Fibroblast of villous mesenchyme (primary cell): ENCODE results near the gene SORCS2. TPM values are rescaled to one million over a fixed set of nuclear protein-coding genes. Genes with fewer than 3 reads are reported as not detected.

Experiments
- DNase-seq: peaks from one replicate; pipeline ENCODE4 v3.0.0-alpha.2; 2010; ENCODE audit warnings: low read depth
- H3K4me3 ChIP-seq: 2 replicates; pipeline ENCODE4 v1.5.1; 2011; ENCODE audit warnings: low read depth, mild to moderate bottlenecking, low read length
- total RNA-seq: library from RNA; depleted of rRNA; stranded (reverse); fragments of >200 nt; gene quantifications from 2 replicates; pipeline ENCODE4 v1.2.3, GENCODE V29; 2012
- TF ChIP-seq, protein P1 (sequence below): IDR thresholded peaks from 2 replicates; pipeline ENCODE4 v1.5.1; 2012; ENCODE audit warnings: low read depth, mild to moderate bottlenecking, low read length; ENCODE audit not compliant: insufficient read depth

The SORCS2 gene
- total RNA-seq, 1 donor: under 0.01 TPM

DNA sequence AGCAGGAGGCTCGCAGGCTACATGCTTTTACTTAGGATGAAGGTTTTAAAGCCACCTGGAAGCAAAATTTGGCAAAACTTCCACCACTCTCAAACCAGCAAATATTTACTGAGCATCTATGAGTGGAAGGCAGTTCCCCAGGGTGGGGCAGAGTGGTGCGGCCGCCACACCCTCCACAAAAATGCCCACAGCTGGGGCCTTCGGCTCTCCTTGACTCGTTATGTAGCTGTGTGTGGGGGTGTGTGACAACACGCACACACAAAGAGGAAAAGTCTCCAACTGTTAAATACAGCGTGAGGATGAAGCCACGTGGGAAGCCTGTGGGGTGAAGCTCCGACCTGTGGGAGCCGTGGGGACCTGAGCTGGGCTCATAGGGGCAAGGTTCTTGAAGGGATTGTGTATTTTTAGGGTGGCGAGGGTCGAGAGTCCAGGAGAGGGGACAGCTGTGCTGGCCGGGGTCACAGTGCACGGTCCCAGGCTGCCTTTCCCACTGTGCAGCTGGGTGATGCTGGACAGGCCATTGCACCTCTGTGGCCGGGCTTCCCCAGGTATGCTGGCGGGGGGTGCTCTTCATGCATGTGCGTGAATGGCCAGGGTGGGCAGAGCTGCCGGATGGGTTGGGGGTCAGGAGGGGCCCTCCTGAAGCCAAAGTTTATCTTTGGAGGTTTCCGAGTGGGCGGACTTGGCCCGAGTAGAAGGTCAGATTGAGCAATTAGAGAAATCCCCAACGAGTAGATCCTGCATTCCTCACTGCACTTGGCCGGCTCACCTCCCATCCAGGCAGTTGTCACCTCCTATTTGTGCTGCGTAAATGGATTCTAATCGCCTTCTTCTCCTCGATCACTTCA is 25.4 kb downstream of the SORCS2 start:
- no peak overlapping the region for H3K4me3 ChIP-seq
- DNase-seq: no peak
- TF ChIP-seq, protein P1, sequence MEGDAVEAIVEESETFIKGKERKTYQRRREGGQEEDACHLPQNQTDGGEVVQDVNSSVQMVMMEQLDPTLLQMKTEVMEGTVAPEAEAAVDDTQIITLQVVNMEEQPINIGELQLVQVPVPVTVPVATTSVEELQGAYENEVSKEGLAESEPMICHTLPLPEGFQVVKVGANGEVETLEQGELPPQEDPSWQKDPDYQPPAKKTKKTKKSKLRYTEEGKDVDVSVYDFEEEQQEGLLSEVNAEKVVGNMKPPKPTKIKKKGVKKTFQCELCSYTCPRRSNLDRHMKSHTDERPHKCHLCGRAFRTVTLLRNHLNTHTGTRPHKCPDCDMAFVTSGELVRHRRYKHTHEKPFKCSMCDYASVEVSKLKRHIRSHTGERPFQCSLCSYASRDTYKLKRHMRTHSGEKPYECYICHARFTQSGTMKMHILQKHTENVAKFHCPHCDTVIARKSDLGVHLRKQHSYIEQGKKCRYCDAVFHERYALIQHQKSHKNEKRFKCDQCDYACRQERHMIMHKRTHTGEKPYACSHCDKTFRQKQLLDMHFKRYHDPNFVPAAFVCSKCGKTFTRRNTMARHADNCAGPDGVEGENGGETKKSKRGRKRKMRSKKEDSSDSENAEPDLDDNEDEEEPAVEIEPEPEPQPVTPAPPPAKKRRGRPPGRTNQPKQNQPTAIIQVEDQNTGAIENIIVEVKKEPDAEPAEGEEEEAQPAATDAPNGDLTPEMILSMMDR: no peak

DNA sequence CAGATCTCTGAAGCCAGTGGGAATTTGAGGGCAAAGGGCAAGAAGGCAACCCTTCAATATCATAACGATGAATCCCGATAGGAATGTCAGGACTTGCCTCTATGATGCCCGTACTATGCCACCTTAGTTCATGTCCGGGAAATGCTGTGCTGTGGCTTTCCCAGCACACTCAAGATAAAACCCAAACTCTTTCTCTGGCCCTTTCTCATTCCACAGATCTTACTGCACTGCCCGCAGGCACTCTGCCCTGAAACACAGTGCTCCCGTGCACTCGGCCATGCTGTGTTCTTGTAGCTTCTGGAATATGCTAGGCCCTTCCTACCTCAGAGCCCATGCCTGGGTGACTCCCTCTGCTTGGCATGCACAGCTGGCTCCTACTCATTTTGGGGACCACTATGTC is 26.3 kb downstream of the SORCS2 start:
- H3K4me3 ChIP-seq: no peak overlapping the region
- TF ChIP-seq, protein P1: no peak
- DNase-seq: no peak

DNA sequence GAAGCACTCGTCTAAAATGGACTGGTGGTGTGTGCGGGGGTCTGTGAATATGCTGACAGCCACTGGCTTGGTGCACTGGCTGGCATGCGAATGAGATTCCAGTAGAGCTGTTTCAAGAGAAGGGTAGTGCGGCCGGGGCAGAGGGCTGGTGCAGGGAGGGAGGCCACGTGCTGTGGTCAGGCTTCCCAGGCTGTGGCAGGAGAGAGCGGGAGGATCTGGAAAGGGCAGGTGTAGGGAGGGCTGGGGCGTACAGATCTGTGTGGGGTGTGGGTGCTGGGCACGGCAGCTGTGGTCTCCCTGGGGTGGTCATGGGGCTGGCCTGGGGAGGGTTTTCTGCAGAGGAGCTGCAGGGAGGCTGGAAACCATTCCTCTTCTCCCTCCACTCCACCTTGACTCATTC is 30.2 kb downstream of the SORCS2 start:
- no peak for DNase-seq
- no peak overlapping the region for H3K4me3 ChIP-seq
- TF ChIP-seq, protein P1: no peak

DNA sequence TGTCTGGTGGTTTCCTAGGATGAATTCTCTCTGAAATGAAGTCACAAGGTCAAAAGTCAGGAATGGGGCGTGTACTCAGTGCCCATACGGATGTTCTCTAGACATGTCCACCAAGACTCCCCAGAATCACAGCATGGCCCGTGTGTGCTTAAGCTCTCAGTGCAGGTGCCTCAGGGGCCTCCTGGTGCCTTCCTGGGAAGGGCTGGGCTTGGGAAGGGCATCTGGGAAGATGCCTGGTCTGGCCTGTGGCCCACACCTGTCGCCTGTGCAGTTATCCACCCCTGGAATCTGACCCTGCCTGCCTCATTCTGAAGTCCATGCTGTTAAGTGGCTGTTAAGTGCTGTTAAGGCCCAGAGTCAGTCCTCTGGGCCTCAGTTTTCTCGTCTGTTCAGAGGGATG is 31.2 kb downstream of the SORCS2 start:
- H3K4me3 ChIP-seq: no peak overlapping the region
- TF ChIP-seq, protein P1: no peak
- no peak for DNase-seq

DNA sequence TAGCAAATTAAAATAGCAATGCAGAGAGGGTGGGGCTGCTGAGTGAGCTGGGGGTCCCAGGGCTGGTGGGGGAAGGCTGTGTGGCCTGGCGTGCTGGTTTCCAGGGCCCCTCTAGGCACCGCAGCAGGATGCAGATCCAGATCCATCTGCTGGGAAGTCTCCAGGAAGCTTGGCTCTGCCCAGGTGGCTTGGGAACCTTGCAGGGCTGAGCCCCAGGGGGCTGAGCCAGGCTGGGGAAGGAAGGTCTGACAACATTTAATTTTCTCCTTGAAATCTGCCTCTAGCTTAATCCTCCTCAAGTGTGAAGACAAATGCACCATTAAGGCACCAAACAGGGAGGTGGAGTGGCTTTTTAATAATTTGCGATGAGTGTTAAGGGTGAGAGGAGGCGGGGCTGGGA is 31.7 kb downstream of the SORCS2 start:
- no peak for DNase-seq
- TF ChIP-seq, protein P1: no peak
- no peak overlapping the region for H3K4me3 ChIP-seq

DNA sequence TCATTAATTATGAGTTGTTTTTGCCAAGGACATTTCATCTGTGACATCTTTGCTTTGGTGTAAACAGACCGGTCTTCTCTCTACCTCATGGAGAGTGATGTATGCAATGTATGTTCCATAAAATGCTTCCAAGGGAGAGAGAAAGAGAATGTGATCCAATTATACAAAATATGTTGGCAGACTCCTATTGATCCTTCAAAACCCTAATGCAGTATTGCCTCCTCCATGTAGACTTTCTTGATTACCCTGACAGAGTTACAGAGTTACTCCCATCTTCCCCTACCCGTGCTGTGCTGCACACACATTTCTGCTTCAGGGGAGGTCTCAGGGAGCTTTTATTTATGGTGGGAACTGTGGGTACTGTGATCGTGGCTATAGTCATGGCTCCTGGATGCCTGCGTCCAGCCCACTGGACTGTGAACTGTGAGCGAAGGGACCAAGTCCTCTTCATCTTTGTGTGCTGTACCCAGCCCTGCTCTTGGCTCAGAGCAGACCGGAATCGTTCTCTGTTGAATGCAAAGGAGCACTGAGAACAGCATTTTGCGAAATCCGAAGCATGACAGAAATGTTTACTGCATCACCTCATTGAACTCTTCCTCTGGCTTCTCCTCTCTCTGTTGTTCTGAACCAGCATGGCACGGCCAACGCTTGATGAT is 32.7 kb downstream of the SORCS2 start:
- TF ChIP-seq, protein P1: no peak
- H3K4me3 ChIP-seq: no peak overlapping the region
- no peak for DNase-seq

DNA sequence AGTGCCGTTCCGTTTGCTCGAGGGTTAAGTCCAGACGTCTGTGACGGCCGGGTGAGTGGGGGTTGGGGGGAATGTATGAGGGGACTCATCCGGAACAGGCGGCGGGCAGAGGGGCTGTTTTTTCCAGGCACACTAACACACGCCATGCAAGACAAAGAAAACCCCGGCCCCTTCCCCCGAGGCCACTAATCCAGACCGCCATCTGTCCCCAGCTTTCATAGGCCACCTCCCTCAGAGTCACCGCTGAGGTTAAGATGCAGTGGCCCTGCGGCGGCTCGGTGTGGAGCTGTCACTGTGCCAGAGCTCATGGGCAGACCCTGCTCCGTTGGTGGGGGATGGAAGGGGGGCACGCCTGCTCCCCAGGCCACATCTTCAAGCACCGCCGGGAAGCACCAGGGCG is 34.1 kb downstream of the SORCS2 start:
- TF ChIP-seq, protein P1: no peak
- H3K4me3 ChIP-seq: no peak overlapping the region
- DNase-seq: no peak
